ENCODE measurements around the gene KCTD8. TPM values are rescaled to one million over a fixed set of nuclear protein-coding genes. Genes with fewer than 3 reads are reported as not detected.
"Not testable (repeated sequence)": the region's sequence is repeated elsewhere in the genome, so short reads cannot be mapped to it uniquely, and the experiment has no call there.

KCTD8 gene
- total RNA-seq, 1 experiment from 2014 or later = not detected

GRCh38 chr4:44196796-44197195 is 251.8 kb downstream of the KCTD8 start:
- CTCF ChIA-PET = no interaction called here
- H3K4me1 Mint-ChIP-seq (ENCODE audit: low read depth, unreplicated experiment) = no peaks in the 10 kb centered on the region
- intact Hi-C loops (cut with micrococcal nuclease; ENCODE audit: unreplicated experiment) = no loop called here
- H3K4me3 Mint-ChIP-seq (ENCODE audit: low read depth, unreplicated experiment) = no peak overlapping the region
- TF ChIP-seq CTCF (IDR thresholded peaks at IDR 0.05; ENCODE audit: unreplicated experiment) = no peak
- BruUV-seq (replicated peaks) = no TSS peak
- no peaks in the 10 kb centered on the region for H3K27me3 Mint-ChIP-seq (ENCODE audit: unreplicated experiment)
- peaks cover 9% of the 10 kb centered on the region for H3K9me3 Mint-ChIP-seq (ENCODE audit: low read depth, unreplicated experiment)
- no peak for DNase-seq
- no peak overlapping the region for H3K27ac Mint-ChIP-seq (ENCODE audit: unreplicated experiment)
- no peaks in the 10 kb centered on the region for H3K36me3 Mint-ChIP-seq (ENCODE audit: insufficient read depth, unreplicated experiment)

GRCh38 chr4:44194365-44194764 is 254.2 kb downstream of the KCTD8 start:
- H3K27me3 Mint-ChIP-seq (ENCODE audit: unreplicated experiment) = no peaks in the 10 kb centered on the region
- intact Hi-C loops (cut with micrococcal nuclease; ENCODE audit: unreplicated experiment) = no loop called here
- no TSS peak for BruUV-seq (replicated peaks)
- H3K4me3 Mint-ChIP-seq (ENCODE audit: low read depth, unreplicated experiment) = no peak overlapping the region
- H3K27ac Mint-ChIP-seq (ENCODE audit: unreplicated experiment) = no peak overlapping the region
- no peaks in the 10 kb centered on the region for H3K36me3 Mint-ChIP-seq (ENCODE audit: insufficient read depth, unreplicated experiment)
- CTCF ChIA-PET = no interaction called here
- H3K4me1 Mint-ChIP-seq (ENCODE audit: low read depth, unreplicated experiment) = no peaks in the 10 kb centered on the region
- no peak for DNase-seq
- no peak for TF ChIP-seq CTCF (IDR thresholded peaks at IDR 0.05; ENCODE audit: unreplicated experiment)
- peaks cover 7% of the 10 kb centered on the region for H3K9me3 Mint-ChIP-seq (ENCODE audit: low read depth, unreplicated experiment)

- Mint-ChIP-seq H3K9me3 (ENCODE audit: low read depth, unreplicated experiment) (peaks cover 14% of the 10 kb centered on the region), H3K27me3 (ENCODE audit: unreplicated experiment) (no peaks in the 10 kb centered on the region), H3K4me3 (ENCODE audit: low read depth, unreplicated experiment) (no peak overlapping the region), H3K4me1 (ENCODE audit: low read depth, unreplicated experiment) (no peaks in the 10 kb centered on the region), H3K36me3 (ENCODE audit: insufficient read depth, unreplicated experiment) (no peaks in the 10 kb centered on the region), H3K27ac (ENCODE audit: unreplicated experiment) (no peak overlapping the region)
- no peak for DNase-seq
- TF ChIP-seq CTCF (IDR thresholded peaks at IDR 0.05; ENCODE audit: unreplicated experiment) = no peak
- BruUV-seq (replicated peaks) = no TSS peak
- intact Hi-C loops (cut with micrococcal nuclease; ENCODE audit: unreplicated experiment) = no loop called here
- CTCF ChIA-PET = no interaction called here
Observed at GRCh38 chr4:44186850-44187246, 261.8 kb downstream of the KCTD8 start.

- no peak overlapping the region for H3K27ac Mint-ChIP-seq (ENCODE audit: unreplicated experiment)
- BruUV-seq (replicated peaks) = no TSS peak
- DNase-seq = no peak
- CTCF ChIA-PET = no interaction called here
- no peaks in the 10 kb centered on the region for H3K27me3 Mint-ChIP-seq (ENCODE audit: unreplicated experiment)
- no peak for TF ChIP-seq CTCF (IDR thresholded peaks at IDR 0.05; ENCODE audit: unreplicated experiment)
- intact Hi-C loops (cut with micrococcal nuclease; ENCODE audit: unreplicated experiment) = no loop called here
- no peaks in the 10 kb centered on the region for H3K36me3 Mint-ChIP-seq (ENCODE audit: insufficient read depth, unreplicated experiment)
- H3K9me3 Mint-ChIP-seq (ENCODE audit: low read depth, unreplicated experiment) = peaks cover 12% of the 10 kb centered on the region
- H3K4me1 Mint-ChIP-seq (ENCODE audit: low read depth, unreplicated experiment) = no peaks in the 10 kb centered on the region
- no peak overlapping the region for H3K4me3 Mint-ChIP-seq (ENCODE audit: low read depth, unreplicated experiment)
Observed at GRCh38 chr4:44186096-44186849, 262.3 kb downstream of the KCTD8 start.

GRCh38 chr4:44181491-44182349 is 266.9 kb downstream of the KCTD8 start:
- H3K36me3 Mint-ChIP-seq (ENCODE audit: insufficient read depth, unreplicated experiment); H3K27me3 Mint-ChIP-seq (ENCODE audit: unreplicated experiment); DNase-seq; H3K27ac Mint-ChIP-seq (ENCODE audit: unreplicated experiment); CTCF ChIA-PET; intact Hi-C loops (cut with micrococcal nuclease; ENCODE audit: unreplicated experiment); H3K4me1 Mint-ChIP-seq (ENCODE audit: low read depth, unreplicated experiment); BruUV-seq (replicated peaks); H3K4me3 Mint-ChIP-seq (ENCODE audit: low read depth, unreplicated experiment): not testable (repeated sequence)
- peaks cover 14% of the 10 kb centered on the region for H3K9me3 Mint-ChIP-seq (ENCODE audit: low read depth, unreplicated experiment)

GRCh38 chr4:44167766-44168165 is 280.8 kb downstream of the KCTD8 start:
- H3K27me3 Mint-ChIP-seq (ENCODE audit: unreplicated experiment); DNase-seq; CTCF ChIA-PET; BruUV-seq (replicated peaks); H3K4me1 Mint-ChIP-seq (ENCODE audit: low read depth, unreplicated experiment); H3K27ac Mint-ChIP-seq (ENCODE audit: unreplicated experiment); H3K4me3 Mint-ChIP-seq (ENCODE audit: low read depth, unreplicated experiment); intact Hi-C loops (cut with micrococcal nuclease; ENCODE audit: unreplicated experiment); H3K36me3 Mint-ChIP-seq (ENCODE audit: insufficient read depth, unreplicated experiment): not testable (repeated sequence)
- peaks cover 10% of the 10 kb centered on the region for H3K9me3 Mint-ChIP-seq (ENCODE audit: low read depth, unreplicated experiment)

All from Calu3 (cell line).